Osteoblast (primary cell): Measurements from ENCODE around the gene PTPRK. TPM values are rescaled to one million over a fixed set of nuclear protein-coding genes. Genes with fewer than 3 reads are reported as not detected.

ENCODE experiments used
- DNase-seq: peaks from one replicate; pipeline ENCODE4 v3.0.0; 2011; ENCODE audit warnings: low spot score, mixed read lengths; ENCODE audit not compliant: insufficient read length; ENCODE audit errors: missing footprints
- H2AFZ ChIP-seq: 2 replicates; pipeline ENCODE4 v1.6.0; 2011; ENCODE audit warnings: mild to moderate bottlenecking, low read length
- H3K27ac ChIP-seq: 2 replicates; pipeline ENCODE4 v1.5.1; 2011; ENCODE audit warnings: mild to moderate bottlenecking, low read depth, low read length, moderate library complexity
- H3K27me3 ChIP-seq: 2 replicates; pipeline ENCODE4 v1.6.0; 2012; ENCODE audit warnings: mild to moderate bottlenecking, control low read depth, inconsistent platforms, low read length, moderate library complexity; ENCODE audit not compliant: insufficient read depth
- H3K36me3 ChIP-seq: 2 replicates; pipeline ENCODE4 v1.5.1; 2011; ENCODE audit warnings: mild to moderate bottlenecking, low read length, control low read depth, moderate library complexity; ENCODE audit not compliant: insufficient read depth
- H3K4me1 ChIP-seq: 2 replicates; pipeline ENCODE4 v1.5.1; 2011; ENCODE audit warnings: mild to moderate bottlenecking, low read length, control low read depth, moderate library complexity; ENCODE audit not compliant: insufficient read depth
- H3K4me2 ChIP-seq: 2 replicates; pipeline ENCODE4 v1.6.0; 2011; ENCODE audit warnings: mild to moderate bottlenecking, low read length; ENCODE audit not compliant: insufficient read depth
- H3K4me3 ChIP-seq: fragments of 200-600 bp; sonication (generic); 3 replicates; pipeline ENCODE4 v1.5.1; 2012; ENCODE audit warnings: mild to moderate bottlenecking, low read length, inconsistent platforms; ENCODE audit not compliant: insufficient read depth
- H3K79me2 ChIP-seq: 2 replicates; pipeline ENCODE4 v1.6.0; 2012; ENCODE audit warnings: mild to moderate bottlenecking, low read length, control low read depth, inconsistent platforms; ENCODE audit not compliant: insufficient read depth
- H3K9me3 ChIP-seq: 2 replicates; pipeline ENCODE4 v1.5.1; 2011; ENCODE audit warnings: low read depth, low read length, control low read depth
- H4K20me1 ChIP-seq: 2 replicates; pipeline ENCODE4 v1.6.0; 2012; ENCODE audit warnings: mild to moderate bottlenecking, low read length, control low read depth; ENCODE audit not compliant: insufficient read depth
- total RNA-seq: library from RNA; depleted of rRNA; stranded (reverse); fragments of >200 nt; gene quantifications from 2 replicates; pipeline ENCODE4 v1.2.3, GENCODE V29; 2012
- TF ChIP-seq, protein P1 (sequence below): IDR thresholded peaks from 2 replicates; pipeline ENCODE4 v1.5.1; 2011; ENCODE audit warnings: mild to moderate bottlenecking, low read depth, low read length, moderate library complexity; ENCODE audit errors: extremely low read depth

PTPRK gene
- total RNA-seq, 1 donor, result 165 TPM

DNA sequence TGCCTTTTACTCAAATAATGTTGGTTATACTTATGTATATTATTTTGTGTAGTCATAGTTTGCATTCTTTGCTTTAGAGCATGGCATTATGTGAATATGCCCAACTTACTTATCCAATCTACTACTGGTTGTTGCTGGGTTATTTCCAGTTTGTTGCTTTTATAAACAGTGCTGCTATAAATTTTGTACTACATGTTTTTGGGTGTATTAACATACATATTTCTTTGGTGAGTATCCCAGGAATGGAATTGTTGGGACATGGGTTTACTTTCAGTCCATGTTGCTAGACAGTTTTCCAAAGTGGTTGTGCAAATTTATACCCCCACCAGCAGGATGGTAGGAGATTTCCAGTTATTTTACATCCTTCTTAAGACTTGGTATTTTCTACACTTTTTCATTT is 462.5 kb downstream of the PTPRK start:
- Histone ChIP-seq H2AFZ (no peak overlapping the region), H3K4me3 (no peak overlapping the region), H3K79me2 (no peaks in the 10 kb centered on the region), H3K4me2 (peak overlapping the region; percentile 4), H3K27ac (peak overlapping the region; percentile 31), H3K27me3 (no peaks in the 10 kb centered on the region), H3K36me3 (no peaks in the 10 kb centered on the region), H3K4me1 (peaks cover 7% of the 10 kb centered on the region), H3K9me3 (no peaks in the 10 kb centered on the region), H4K20me1 (no peaks in the 10 kb centered on the region)
- TF ChIP-seq, protein P1, sequence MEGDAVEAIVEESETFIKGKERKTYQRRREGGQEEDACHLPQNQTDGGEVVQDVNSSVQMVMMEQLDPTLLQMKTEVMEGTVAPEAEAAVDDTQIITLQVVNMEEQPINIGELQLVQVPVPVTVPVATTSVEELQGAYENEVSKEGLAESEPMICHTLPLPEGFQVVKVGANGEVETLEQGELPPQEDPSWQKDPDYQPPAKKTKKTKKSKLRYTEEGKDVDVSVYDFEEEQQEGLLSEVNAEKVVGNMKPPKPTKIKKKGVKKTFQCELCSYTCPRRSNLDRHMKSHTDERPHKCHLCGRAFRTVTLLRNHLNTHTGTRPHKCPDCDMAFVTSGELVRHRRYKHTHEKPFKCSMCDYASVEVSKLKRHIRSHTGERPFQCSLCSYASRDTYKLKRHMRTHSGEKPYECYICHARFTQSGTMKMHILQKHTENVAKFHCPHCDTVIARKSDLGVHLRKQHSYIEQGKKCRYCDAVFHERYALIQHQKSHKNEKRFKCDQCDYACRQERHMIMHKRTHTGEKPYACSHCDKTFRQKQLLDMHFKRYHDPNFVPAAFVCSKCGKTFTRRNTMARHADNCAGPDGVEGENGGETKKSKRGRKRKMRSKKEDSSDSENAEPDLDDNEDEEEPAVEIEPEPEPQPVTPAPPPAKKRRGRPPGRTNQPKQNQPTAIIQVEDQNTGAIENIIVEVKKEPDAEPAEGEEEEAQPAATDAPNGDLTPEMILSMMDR, result no peak
- DNase-seq, result no peak

DNA sequence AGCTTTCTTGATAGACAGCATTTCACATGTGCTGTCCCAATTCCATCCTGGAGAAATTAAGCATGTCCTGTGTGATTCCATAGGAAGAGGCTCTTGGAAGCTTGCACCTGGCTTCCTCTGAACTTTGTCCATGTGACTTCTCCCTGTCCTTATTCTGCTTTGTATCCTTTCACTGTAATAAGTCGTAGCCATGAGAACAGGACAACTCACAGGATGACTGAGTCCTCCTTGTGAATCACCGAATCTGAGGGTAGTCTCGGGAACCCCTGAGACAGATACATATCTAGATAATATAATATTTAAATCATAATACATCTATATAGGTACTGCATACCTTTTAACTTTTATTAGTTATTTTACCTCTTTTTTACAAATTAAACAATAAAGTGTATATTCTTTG is 462.9 kb downstream of the PTPRK start:
- H3K79me2 ChIP-seq, result no peaks in the 10 kb centered on the region
- H2AFZ ChIP-seq, result no peak overlapping the region
- H3K27ac ChIP-seq, result peak overlapping the region; percentile 31
- no peak overlapping the region for H3K4me3 ChIP-seq
- H3K36me3 ChIP-seq, result no peaks in the 10 kb centered on the region
- no peak for DNase-seq
- no peak overlapping the region for H3K4me2 ChIP-seq
- TF ChIP-seq, protein P1, result no peak
- no peaks in the 10 kb centered on the region for H3K9me3 ChIP-seq
- H4K20me1 ChIP-seq, result no peaks in the 10 kb centered on the region
- no peaks in the 10 kb centered on the region for H3K27me3 ChIP-seq
- peaks cover 7% of the 10 kb centered on the region for H3K4me1 ChIP-seq

DNA sequence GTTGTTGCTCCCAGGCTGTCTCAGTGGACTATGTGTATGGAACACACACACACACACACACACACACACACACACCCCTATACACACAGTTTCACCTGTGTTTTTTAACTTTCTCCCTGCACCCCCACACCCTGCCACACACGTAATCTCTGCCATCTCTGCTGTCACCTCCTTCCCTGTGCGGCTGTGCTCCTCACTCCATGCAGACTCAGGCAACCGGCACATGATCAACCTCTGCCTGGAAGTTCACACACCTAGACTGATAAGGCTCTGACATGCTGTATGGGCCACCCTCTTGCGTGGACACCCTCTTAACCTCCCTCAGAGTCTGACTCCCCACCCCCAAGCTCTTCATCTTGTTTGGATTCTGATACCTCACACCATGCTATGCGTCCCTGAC is 467.3 kb downstream of the PTPRK start:
- no peaks in the 10 kb centered on the region for H3K79me2 ChIP-seq
- no peak overlapping the region for H3K4me3 ChIP-seq
- H3K4me1 ChIP-seq, result peaks cover 4% of the 10 kb centered on the region
- H3K4me2 ChIP-seq, result no peak overlapping the region
- TF ChIP-seq, protein P1, result no peak
- no peak overlapping the region for H2AFZ ChIP-seq
- no peaks in the 10 kb centered on the region for H4K20me1 ChIP-seq
- no peak for DNase-seq
- no peaks in the 10 kb centered on the region for H3K27me3 ChIP-seq
- H3K9me3 ChIP-seq, result no peaks in the 10 kb centered on the region
- H3K36me3 ChIP-seq, result no peaks in the 10 kb centered on the region
- no peak overlapping the region for H3K27ac ChIP-seq

DNA sequence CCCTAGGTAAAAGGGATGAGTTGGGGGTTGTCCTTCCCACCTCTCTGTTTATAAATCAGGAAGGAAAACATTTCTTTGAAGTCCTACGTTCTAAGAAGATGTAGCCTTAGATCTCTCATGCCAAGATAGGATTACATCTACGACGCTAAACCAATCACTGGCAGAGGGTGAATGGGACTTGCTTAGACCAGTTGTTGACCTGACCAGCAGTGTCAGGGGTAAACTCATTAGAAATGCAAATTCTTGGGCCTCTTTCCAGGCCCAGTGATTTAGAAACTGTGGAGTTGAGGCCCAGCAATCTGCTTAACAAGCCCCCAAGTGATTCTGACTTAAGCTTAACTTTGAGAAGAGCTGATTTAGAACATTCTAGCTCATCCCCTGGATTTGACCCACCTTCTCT is 472.4 kb downstream of the PTPRK start:
- no peak for DNase-seq
- no peaks in the 10 kb centered on the region for H3K36me3 ChIP-seq
- H3K9me3 ChIP-seq, result no peaks in the 10 kb centered on the region
- H2AFZ ChIP-seq, result no peak overlapping the region
- H3K79me2 ChIP-seq, result no peaks in the 10 kb centered on the region
- no peaks in the 10 kb centered on the region for H4K20me1 ChIP-seq
- H3K27me3 ChIP-seq, result no peaks in the 10 kb centered on the region
- no peak overlapping the region for H3K4me2 ChIP-seq
- H3K27ac ChIP-seq, result no peak overlapping the region
- TF ChIP-seq, protein P1, result no peak
- H3K4me3 ChIP-seq, result no peak overlapping the region
- no peaks in the 10 kb centered on the region for H3K4me1 ChIP-seq
